Suppressor macrophage (primary cell): ENCODE results near the gene PRF1.
"Not testable (repeated sequence)": the region's sequence is repeated elsewhere in the genome, so short reads cannot be mapped to it uniquely, and the experiment has no call there.

Experiments used
- DNase-seq, 4 experiments: peaks; one replicate each; pipeline ENCODE4 v3.0.0-alpha.2; 2020 to 2022

Gene PRF1

DNA sequence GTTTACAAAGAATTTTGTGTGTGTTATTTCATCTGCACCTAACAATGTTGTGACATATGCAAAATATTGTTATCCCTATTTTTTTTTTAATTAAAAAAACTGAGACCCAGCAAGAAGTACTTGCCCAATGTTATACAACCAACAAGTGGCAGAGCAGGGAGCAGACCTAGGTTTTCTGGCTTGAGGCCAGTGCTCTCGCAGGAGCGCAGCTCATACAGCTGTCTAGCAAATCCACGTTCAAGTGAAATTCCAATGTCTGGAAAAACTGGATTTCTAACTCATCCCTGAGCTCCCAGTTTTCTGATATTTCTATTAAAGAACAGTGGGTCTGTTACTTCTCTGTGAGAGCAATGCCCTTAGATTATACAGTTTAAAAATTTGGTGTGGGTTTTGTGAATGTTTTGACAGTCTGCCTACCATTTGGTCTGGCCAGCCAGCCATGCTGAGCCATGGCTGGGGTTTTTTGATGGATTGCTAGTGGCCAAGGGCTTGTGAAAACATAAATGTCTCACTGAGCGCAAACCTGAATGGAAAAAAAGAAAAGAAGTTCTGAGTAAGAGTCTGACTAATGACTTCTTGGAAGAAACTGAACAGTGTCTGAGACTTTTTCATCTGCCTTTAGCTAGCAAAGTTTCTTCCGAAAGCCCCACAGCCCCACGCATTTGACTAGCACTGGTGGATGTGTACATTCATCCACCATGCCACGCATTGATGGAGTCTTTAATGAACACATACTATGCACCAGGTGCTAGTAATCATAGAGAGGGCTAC lies 15.4 kb upstream of the PRF1 start:
- DNase-seq = no peak

DNA sequence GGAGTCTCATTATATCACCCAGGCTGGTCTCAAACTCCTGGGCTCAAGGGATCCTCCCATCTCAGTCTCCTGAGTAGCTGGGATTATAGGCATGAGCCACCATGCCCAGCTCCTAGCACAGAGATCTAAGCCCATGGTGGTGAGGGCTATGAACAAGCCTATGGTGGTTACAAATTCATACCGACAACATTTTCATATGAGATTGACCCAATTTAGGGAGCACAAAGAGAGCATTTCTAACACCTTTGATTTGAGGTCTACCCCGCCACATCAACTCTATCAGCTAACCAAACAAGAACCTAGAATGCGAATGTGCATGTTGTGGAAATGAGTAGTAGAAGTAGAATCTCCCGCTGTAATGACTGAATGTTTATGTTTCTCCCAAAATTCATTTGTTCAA lies 14.2 kb upstream of the PRF1 start:
- no peak for DNase-seq

DNA sequence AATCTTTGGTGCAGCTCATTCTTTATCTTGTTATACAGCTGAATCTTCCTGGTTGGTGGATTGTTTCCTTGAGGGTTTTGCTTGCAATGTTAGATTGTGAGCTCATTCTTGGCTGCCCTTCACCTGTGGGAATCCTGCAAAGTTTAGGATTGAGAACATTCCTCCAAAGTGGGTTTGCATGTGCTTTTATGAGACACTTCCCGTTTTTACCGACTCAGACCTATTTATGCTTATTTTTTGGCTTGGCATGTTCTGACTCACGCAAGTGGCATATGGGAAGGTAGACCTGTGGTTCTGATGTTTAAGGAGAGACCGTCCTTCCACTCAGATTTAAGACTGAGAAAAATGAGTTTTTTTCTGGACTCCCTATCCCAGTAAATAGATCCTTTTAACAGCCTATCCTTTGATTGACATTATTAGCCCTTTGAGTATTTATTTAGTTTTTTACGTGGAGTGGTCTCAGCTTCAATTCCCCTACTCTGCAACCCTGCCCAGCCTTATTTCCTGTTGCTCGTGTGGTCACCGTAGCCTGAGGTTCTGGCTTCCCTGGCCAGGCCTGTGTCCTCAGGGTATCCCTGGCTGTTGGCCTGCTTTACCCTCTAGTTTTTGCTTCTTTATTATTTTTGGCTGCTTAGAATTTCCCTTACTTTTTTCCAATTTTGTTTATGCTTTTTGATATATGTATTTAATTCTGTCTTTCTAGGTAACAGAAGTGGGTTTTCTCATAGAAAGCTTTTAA lies 13.4 kb upstream of the PRF1 start:
- DNase-seq = peak in 2 of 4 experiments; percentile 23 to 37

DNA sequence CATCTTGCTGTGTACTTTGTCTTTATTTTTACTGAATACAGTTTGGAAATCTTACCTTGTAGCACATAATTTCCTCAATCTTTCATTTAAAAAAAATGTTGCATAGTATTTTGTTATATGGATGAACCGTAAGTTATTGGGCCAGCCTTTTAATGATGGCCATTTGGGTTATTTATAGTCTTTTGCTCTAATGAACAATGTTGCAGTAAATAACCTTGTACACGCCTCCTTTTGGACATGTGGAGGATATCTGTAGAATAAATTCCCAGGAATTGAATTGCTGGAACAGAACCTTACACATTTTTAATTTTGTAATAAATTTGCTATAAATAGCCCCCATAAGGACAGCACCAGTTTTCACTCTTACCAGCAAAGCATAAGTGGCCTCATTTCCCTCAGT lies 12.7 kb upstream of the PRF1 start:
- no peak for DNase-seq

DNA sequence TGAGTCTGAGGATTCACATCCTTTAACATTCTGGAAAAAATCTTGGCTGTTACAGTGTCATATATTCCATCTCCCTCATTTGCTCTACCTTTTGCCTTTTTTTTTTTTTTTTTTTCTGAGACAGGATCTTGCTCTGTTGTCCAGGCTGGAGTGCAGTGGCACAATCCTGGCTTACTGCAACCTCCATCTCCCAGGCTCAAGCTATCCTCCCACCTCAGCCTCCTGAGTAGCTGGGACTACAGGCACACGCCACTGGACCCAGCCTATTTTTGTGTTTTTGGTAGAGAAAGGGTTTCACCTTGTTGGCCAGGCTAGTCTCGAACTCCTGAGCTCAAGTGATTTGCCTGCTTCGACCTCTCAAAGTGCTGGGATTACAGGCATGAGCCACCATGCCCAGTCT lies 11.8 kb upstream of the PRF1 start:
- DNase-seq = not testable (repeated sequence)

DNA sequence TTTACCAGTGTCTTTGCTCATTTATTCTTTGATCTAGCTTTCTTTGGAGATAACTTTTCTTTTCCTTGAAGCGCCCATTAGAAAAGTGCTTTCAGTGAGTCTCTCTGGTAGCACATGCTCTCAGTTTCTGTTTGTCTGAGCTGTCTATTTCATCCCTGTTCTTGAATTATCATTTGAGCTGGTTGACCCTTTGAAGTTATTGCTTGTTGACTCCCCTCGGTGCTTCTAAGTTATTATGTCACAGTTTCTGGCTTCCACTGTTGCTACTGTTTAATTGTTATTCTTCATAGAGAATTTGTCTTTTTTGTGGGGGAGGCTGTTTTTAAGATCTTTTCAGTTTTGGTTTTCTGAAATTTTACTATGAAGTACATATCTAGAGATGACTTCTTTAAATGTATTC lies 11.4 kb upstream of the PRF1 start:
- DNase-seq = no peak

DNA sequence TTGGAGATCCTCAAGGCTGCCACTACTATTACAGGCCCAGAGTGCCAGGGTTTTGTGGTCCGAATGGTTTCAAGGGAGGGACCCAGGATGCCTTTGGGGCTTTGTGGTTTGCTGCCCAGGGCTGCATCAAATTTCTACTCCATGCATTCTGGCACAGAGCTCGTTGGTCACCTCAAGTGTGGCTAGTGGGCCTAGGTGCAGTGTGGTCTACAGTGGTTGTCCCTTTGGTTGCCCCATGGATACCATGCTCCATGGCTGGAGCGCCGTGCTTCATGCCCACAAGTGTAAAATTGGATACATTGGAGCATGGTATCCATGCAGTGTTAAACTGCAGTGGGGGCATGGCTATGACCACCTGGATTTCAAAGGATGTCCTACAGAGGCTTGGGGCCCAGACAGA lies 5.4 kb upstream of the PRF1 start:
- DNase-seq = no peak

DNA sequence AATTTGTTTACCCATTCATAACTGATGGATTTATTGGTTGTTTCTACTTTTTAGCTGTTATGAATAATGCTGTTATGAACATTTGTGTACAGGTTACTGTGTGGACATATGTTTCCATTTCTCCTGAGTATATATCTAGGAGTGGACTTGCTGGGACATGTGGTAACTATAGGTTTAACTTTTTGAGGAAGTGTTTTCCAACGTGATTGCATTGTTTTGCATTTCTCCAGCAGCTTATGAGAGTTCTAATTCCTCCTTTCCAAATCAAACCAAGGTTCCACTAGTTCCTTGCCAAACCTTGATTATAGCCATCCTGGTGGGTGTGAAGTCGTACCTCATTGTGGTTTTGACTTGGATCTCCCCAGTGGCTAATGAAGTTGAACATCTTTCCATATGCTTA lies 2.6 kb upstream of the PRF1 start:
- DNase-seq = peak in 3 of 4 experiments; percentile 19 to 56 (median 54)

DNA sequence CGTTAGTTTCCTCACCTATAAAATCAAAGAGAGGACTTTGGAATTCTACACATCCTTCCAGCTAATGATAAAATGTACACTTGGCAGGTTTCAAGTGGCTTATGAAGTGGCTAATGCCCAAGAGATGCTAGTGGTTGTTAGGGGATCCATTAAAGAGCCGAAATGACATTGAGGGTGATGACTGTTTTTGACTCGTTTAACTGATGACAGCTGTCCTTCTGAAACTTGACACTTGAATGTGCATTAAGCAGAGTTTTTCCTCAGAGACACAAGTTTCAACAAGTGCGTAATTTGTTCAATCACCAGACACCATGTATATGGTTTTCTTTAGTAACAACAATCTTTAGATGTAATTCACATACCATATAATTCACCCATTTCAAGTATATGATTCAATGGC lies 1.6 kb upstream of the PRF1 start:
- no peak for DNase-seq

DNA sequence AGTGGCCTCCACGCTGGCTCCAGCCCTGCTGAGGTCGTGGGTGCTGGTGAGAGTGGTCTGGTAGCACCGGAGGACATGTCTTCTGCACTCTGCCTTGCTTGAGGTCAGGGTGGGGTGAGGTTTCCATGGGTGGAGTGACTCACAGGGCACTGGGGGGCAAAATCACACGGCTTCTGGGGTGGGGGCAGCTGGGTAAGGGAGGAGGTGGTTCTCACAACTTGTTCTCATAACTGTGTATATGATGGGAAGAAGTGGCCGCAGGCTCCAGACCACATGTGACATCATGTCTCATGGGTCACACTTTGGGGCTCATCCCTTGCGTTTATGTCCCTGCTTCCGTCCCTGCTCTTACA lies 884 bp upstream of the PRF1 start:
- no peak for DNase-seq

DNA sequence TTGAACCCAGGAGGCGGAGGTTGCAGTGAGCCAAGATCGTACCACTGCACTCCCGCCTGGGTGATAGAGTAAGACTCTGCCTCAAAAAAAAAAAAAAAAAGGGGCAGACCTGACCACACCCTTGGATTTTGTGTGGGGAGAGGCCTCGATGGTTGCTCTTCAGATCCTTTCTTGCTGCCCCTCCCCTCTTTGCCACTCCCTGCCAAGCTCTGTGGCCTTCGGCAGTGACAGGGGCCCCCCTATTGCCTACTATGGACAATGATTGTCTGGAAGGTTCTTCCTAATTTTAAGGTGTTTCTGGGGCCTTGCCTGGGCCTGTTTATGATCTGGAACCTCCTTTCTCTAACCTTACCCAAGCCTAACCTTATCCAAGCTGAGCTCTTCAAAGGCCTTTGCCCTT lies 795 bp downstream of the PRF1 start:
- DNase-seq = no peak

DNA sequence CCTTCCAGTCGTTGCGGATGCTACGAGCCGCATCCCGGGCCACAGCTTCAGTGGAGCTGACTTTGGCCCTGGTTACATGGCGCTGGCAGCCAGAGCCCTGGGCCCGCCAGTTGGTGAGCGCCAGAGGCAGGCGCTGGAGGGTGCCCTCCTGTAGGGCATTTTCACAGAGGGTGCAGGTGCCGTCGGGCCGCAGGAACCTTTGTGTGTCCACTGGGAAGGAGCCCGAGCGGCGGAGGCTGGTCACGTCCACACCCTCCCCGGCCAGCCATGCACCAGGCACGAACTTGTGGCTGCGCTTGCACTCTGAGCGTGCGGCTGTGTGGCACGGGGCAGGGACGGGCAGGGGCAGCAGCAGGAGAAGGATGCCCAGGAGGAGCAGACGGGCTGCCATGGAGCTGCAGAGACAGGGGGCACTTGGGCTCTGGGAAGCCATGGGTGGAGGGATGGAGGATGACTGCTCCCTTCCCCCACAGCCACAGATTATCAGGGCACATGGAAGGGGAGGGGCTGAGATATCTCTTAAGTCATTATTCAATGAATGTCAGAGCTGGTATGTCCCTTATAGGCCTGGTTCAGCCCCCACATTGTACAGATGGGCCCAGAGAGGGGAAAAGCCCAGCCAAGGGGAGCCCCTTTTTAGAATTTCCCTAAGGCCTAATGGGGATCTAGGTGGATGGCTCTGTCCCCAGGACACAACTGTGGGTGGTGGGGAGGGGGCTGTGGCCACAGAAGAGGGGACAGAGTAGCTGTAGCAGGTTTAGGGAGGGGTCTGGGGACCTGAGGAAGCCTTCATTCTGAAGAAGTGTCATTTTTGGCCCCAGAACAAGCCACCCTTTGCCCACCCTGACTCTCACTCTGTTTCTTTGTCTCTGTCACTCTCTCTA lies 1.8 kb downstream of the PRF1 start:
- no peak for DNase-seq

DNA sequence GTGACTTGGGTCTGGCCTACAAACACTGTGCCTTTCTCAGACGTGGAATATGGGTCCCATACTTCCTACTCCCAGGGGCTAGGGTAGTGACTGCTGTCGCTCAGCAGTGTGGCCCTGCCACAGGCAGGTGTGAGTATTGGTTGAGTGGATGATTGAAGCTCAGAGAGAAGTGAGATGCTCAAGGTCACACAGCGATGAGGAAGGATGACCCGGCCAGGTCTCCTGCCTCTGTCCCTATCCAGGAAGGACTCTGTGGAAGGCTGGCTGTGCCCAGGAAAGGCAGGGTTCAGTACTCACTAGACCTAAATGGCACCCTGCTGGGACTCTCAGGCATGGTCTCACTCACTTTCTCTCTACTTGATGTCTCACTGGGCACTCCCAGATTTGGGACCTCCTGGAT lies 2.8 kb downstream of the PRF1 start:
- DNase-seq = no peak

DNA sequence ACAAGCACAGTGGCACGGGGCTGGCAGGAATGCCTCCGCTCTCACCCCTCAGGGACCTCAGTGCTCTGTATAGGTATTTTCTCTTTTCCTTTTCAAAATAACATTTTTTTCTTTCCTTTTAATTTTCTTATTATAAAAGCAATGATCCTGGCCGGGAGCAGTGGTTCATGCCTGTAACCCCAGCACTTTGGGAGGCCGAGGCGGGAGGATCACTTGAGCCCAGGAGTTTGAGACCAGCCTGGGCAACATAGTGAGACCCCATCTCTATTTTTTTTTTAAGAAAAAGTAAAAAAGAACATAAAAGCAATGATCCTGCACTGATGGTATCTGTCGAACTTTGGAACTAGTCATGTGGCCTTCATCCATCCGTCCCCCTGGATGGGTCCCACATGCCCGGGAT lies 3.2 kb downstream of the PRF1 start:
- no peak for DNase-seq

DNA sequence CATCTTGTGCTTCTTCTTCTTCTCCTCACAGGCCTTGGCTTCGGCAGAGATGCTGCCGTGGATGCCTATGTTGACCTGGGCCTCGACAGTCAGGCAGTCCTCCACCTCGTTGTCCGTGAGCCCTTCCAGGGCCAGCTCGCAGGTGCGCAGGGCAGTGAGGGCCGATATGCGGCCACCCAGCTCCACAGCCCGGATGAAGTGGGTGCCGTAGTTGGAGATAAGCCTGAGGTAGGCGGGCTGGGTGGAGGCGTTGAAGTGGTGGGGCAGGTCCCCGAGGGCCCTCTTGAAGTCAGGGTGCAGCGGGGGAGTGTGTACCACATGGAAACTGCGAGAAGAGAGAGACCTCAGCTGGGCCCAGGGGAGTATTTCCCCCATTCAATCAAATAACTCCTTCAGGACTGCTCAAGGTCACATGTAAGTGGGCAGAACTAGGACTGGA lies 3.7 kb downstream of the PRF1 start:
- no peak for DNase-seq

DNA sequence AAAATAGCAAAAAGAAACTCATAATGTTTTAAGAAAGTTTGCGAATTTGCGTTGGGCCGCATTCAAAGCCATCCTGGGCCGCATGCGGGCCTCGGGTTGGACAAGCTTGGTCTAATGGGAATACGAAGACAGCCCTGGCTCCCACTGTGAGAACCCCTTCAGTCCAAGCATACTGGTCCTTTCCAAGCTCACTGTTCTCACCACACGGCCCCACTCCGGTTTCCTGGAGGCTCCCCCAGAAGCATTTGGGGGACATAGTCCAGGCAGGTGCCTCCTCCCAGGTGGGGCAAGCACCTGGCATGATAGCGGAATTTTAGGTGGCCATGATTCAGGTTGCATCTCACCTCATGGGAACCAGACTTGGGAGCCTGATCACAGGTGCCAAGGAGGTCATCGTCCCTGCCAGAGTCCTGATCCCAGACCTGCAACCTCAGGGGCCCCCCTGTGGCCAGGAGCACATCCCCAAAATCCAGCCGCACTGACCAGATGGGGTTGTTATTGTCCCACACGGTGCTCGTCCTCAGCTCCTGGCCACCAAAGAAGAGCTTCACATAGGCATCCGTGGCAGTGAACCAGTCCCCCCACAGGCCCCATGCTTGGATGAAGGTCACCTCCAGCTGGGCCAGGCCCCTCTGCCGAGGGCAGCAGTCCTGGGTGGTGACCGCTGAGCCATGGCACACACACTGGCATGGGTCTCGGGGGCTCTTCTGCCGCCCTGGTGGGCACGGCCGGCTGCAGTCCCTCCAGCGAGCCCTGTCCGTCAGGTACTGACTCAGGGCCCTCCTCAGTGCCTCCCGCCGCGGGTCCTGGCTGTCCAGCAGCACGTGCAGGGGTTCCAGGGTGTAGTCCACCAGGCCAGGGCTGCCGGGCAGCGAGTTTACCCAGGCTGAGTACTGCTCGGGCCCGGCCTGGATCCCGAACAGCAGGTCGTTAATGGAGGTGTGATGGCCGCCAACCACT lies 4.4 kb downstream of the PRF1 start:
- no peak for DNase-seq

DNA sequence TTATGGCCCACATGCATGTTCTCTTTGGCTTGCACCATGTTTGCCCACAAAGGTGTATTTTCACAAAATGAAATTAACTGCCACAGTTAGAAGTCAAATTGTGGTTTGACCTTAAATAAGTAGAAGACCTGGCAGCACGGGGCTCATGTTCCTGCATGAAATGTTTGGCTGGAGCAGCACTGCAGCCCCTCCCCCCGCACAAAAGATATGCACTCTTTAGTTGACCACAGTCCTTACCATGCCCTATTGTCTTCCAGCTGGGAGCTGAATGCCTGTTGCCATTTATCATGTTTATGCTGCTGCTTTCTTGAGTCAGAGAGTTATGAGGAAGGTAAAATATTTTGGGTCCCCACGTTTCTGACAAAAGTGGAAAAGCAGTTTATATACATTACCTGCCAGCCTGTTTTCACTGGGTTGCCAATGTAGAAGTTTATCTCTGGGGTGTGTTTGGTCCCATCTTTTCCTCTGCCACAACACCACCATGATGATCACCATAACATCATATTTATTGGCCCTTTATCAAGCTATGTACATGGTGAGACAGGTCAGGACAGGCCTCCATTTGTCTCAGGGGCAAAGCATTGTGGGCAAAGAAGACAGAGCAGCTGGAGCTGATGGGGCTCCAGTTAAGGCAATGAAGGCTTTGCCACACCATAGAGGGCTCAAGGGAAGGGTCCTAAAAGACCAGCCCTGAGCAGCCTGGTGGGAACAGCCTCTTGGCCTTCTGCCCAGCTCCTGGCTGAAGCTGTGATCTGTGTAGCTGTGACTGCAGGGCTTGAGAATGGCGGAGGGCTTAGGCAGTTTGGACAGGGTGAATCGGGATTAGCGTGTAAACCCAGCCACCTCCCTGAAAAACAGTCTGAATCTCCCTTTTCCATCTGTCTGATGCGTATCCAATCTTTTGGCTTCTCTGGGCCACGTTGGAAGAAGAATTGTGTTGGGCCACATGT lies 5.4 kb downstream of the PRF1 start:
- no peak for DNase-seq

DNA sequence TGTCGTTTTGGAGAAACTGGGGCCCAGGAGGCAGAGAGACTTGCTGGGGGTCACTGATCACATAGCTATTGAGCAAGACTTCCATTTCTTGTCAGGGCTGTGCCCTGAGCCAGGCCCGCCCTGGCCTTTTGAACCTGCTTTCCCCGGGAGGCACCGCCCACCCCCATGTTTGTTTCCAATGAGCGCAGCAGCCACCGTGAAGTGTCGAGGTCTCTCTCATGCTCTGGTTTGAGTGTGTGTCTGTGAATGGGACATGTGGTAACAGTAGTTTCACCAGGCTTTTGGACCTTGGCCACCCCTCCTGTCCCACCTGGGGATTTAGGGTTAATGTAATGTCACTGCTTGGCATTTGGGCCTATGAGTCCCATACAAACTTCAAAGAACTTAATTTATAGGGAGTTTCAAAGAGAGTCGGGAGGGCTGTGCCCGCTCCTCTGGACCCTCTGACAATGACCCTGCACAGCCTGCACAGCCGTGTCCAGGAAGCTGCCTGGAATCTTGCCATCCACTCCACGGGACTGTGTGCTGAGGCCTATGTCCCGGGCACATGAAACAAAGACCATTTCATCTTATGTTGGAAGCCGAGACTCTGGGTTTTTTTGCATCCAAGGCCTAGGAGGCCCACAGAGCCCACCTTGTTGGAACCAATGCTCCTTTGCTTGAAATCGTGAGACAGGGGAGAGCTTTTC lies 6.3 kb downstream of the PRF1 start:
- no peak for DNase-seq

DNA sequence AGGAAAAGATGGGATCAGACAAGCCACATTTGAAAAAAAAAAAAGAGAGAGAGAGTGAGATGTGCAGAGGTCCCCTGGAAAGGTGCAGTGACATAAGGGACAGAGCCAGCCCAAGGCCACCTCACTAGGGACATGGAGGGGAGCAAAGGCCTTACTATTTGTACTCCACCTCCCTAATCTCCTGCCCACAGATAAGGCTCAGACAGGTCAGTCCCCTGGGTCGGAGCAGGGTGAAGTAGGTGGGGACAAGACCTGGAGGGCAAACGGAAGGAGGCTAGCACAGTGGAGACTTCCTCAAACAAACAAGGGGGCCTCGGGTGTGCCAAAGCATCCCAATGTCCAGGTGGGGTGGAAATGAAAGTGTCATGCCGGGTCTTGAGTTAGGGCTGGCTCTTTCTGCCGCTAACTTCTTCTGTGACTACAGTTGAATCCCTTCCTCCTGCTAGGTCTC lies 7.0 kb downstream of the PRF1 start:
- no peak for DNase-seq

DNA sequence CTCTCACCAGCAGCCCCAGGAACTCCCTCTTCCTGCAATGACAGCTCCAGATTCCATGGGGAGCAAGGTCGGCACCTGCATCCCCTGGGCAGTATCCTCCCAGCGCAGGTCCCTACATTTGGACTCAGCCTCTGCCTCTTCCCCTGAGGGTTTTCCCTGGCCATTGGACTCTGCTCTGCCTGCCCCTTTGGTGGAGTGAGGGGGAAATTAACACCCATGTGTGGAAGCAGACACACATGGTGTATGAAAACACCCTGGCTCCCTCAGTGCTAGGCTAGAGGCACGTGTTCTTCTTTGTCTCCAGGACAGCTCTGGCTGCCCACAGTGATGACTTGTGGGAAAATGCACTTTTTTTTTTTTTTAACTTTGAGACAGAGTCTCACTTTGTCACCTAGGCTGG lies 8.4 kb downstream of the PRF1 start:
- DNase-seq = no peak
